Activated CD8-positive, alpha-beta memory T cell treated with anti-CD3 and anti-CD28 coated beads, Interleukin-2, amount 50 U/mL, for 1 hour (primary cell): ENCODE data around the gene UBIAD1.
"Not testable (repeated sequence)": the region's sequence is repeated elsewhere in the genome, so short reads cannot be mapped to it uniquely, and the experiment has no call there.

Experiments used
- DNase-seq: peaks from one replicate; pipeline ENCODE4 v3.0.0-alpha.2; 2020; ENCODE audit errors: extremely low read depth

UBIAD1 gene, protein sequence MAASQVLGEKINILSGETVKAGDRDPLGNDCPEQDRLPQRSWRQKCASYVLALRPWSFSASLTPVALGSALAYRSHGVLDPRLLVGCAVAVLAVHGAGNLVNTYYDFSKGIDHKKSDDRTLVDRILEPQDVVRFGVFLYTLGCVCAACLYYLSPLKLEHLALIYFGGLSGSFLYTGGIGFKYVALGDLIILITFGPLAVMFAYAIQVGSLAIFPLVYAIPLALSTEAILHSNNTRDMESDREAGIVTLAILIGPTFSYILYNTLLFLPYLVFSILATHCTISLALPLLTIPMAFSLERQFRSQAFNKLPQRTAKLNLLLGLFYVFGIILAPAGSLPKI

DNA sequence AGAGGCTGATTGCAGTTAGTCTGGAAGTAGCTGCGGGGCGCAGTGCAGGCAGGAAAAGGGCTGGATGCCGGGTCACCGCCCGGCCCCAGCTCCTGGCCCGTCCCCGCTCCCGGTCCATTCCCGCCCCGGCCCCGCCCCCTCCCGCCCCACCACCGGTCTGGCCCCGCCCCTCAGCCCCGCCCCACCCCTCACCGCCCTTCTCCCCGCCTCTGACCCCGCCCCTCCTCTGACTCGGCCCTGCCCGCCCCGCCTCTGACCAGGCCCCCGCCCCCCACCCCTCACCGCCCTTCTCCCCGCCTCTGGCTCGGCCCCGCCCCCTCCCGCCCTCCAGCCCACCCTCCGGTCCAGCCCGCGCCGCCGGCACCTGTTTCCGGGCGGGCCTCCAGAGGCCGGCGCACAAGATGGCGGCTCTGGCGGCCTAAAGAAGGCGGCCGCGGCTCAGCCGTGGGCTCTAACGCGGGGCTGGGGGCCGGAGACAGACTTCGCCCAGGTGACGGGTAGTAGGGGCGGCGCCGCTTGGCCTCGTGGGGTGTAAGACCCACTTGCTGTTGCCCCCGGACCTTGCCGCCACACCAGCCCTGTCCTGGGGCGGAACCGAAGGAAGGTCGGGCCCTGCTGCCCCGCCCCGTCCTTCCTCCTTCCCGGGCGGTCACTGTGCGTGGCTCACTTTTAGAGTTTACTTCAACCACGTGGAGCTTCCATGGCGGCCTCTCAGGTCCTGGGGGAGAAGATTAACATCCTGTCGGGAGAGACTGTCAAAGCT lies at the start of gene UBIAD1:
Gene UBIAD1, plus strand, starts transcription at position 367 of the 763 bp plus-strand sequence. Its CDS starts 334 bp downstream, at position 701.
- peak; percentile 77 for DNase-seq

DNA sequence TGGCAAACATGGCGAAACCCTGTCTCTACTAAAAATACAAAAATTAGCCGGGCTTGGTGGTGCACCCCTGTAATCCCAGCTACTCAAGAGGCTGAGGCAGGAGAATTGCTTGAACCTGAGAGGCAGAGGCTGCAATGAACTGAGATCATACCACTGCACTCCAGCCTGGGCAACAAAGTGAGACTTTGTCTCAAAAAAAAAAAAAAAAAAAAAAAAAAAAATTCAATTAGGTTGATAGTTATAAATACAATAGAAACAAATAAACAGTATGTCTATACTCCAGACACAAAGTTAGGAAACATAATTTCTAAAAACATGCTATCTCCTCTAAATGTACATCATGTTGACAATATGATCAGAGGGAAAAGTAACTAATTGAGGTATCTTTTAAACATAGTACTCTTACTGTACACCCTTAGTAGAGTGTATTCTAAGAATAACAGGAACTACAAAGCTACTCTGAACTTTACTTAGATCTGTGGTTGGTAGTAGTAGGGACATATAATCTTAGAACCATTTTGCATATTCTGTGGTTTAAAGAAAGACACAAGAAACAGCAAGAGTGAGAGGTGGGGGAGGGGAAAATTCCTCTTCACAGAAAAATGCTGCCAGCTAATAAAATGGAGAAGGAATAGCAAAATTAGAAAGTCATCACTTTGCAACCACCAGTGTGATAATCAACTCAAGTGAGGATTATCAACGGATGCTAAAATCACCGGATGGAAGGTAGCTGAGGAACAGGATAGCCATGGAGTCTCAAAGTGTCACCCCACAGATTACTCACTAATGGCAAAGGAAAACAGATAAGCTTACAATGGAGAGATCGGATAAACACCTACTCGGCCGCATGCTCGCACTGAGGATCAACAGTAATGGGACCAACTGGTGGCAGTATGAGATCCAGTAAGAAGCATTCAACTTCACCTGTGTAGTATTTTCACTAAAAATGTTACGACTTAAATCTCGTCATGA lies 45.6 kb upstream of the UBIAD1 start:
- DNase-seq = no peak

DNA sequence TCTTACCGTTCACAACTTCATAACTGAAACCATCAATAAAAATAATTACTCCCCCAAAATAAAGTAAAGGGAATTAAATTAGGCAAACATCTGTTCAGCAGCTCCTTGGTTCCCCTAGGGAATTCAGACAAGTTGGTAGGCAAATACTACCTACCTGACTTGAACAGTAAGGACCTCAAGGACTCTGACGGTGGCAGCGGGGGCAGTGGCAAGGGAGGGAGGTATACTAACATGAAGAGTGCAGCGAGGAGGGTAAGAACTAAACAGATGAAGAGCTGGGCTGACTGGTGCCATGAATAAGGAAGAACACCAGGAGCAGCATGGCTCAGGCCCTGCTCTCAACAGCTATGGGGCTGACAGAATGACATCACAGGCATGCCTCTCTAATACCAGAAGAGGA lies 43.8 kb upstream of the UBIAD1 start:
- DNase-seq = no peak

DNA sequence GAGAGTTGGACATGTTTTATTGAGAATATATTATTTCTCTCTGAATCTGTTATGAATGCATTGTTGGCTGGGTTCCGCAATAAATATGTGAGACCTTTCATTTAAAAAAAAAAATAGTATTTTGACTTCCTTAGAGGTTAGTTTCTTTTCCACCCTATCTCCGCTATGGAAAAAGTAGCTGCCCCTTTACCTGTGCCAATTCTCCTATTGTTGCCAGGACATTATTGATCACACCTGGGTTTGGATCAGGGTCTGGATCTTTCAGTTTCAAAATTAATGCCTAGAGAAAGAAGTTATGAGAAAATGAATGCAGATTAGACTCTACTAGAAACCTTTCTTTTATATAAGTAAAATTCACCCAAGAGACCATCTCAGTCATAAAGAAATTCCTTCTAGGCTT lies 39.8 kb upstream of the UBIAD1 start:
- DNase-seq = no peak

DNA sequence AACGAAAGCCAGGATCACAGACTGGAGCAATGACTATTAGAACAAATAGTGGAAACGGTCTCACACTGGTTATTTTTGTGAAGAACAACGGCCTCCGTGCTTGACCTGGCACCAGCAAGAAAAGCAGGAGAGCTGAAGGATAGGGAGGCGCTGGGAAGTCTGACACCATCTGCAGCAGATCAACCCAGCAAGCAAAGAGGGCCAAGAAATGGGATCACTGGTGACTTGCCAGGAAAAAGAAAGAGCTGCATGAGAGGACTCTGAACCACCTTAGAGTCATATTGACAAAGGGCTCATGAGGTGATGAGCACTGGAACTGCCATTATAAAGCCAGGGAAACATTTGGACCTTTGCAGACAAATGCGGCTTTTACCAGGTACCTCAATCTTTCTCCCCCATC lies 35.6 kb upstream of the UBIAD1 start:
- DNase-seq = no peak

DNA sequence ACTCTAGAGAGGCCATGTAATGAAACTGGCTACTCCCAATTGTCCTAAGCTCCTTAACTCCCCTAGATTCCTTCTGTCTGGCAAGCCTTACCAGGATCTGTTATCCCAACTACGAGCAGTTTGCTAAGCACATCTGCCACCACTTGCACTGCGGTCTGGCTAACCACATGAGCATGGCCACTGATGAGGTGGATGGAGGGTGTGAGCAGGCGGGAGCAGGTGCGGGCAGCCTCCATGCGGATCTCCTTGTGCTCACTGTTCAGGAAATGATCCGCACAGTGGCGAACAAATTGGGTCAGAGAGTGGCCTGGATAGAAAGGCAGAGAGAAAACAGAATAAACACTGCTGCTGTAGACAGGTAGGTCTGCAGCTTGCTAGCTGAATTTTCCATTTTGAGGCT lies 34.7 kb upstream of the UBIAD1 start:
- no peak for DNase-seq

DNA sequence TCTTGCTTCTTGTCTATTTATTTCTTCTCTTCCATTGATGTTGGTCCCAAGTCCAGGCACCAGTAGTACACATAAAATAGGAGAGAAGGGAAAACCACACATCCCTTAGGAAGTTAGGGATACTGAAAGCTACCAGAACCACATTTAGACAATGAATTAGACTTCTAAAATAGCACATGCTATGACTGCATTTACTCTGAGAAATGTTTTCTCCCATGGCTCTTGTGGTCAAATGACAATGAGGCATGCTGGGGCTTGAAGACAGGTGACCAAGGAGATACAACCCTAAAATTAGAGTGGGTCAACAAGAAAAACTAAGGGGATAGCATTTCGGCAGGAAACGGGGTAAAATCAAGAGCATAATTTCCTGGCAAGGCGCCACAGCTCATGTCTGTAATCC lies 27.8 kb upstream of the UBIAD1 start:
- DNase-seq = no peak

DNA sequence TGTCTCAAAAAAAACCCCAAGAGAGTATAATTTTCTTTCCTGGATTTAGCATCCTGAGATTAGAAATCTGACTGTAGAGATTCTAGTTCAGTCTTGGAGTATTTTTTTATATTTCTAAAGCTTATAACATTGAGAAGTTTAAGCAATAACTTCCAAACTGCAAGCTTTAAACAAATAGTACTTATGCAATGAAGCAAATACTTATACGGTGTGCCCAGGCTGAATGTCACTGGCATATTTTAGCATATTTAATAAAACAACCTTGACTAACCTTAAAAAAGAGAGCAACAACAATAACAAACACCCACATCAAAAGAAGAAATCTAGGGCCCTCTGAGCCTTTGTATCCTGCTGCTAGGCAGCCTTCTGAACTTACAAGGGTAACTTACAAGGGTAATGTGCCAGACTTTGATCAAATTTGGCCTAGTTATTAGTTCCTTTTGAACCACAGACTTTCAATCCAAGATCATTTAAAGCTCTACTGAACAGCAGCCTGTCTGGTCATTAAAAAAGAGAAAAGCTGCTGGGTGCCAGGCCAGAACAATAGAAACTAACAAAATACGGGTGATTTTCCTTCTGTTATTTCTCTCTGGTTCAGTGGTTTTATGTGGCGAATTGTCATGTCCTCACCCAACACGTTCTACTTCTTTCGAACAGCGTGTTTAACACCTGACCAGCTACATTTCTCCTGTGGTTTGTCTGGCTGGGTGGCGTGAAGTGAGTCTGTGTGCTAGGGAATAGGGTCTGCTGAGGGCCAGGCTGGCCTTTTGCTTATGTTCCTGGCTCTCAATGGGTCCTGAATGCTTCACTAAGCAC lies 26.9 kb upstream of the UBIAD1 start:
- DNase-seq = no peak

DNA sequence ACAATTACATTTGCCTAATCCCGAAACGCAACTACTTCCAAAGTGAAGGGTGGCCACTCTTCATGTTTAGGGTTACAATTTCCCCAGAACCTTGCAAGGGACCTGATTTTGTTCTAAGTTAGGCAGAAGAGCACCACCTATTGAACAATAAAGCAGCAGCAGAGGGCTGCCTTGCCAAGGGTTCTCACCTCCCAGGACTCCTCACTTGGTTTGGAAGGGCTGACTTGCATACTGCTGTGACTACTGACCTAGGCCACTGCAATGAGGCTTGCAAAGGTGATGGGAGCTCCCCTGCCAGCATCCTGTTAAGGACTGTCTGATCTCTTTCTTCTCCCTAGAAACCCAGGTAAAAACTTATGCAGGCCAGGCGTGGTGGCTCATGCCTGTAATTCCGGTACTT lies 24.8 kb upstream of the UBIAD1 start:
- DNase-seq = no peak

DNA sequence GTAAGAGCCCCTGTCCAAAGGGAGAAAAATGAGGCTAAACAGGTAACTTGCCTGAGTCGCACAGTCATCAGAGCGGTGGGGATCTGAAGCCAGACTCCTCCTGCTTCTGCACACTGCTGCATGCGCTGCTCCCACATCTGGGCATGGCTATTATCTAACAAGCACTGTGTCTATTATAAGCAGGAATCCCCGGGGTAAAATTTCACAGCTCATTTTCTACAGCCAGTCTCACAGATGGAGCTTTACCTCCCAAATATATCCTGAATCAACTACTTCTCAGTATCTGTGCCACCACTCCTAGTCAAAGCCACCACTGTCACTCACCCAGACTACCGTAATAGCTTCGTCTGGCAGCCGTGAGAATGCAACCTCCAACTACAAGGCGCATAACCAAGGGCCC lies 20.5 kb upstream of the UBIAD1 start:
- DNase-seq = no peak

DNA sequence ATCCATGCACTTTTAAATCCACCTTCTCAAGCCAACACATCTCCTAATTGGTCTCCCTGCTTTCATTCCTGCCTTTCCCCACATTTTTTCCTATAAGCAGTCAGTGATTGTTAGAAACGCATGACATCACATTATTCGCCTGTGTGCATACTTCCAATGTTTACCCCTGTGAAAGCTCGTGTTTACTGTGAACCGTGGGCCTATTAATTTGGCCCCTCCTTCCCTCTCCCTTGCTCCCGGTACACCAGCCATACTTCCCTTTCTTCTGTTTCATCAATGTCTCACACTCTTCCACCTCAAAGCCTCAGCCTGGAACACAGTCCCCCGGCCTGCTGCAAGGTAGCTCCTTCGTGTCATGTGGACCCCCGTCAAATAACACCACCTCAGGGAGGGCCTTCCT lies 19.8 kb upstream of the UBIAD1 start:
- DNase-seq = no peak

DNA sequence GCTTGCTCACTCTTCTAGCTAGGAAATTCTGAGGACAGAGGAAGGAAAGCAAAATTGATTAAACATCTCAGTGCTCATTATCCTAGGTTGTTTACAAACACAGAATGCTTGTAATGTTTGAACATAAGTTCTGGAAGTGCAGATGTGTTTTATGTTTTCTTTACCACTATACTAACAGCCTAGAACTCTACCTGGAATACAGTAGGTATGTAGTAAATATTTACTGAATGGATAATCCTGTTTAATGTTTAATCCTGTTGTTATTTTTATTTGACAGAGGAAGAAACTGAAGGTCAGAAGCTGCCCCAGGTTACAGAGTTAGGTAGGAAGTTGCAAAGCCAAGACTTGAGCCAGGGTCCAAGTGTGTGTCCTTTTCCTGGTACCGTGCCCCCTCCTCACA lies 16.7 kb upstream of the UBIAD1 start:
- DNase-seq = no peak

DNA sequence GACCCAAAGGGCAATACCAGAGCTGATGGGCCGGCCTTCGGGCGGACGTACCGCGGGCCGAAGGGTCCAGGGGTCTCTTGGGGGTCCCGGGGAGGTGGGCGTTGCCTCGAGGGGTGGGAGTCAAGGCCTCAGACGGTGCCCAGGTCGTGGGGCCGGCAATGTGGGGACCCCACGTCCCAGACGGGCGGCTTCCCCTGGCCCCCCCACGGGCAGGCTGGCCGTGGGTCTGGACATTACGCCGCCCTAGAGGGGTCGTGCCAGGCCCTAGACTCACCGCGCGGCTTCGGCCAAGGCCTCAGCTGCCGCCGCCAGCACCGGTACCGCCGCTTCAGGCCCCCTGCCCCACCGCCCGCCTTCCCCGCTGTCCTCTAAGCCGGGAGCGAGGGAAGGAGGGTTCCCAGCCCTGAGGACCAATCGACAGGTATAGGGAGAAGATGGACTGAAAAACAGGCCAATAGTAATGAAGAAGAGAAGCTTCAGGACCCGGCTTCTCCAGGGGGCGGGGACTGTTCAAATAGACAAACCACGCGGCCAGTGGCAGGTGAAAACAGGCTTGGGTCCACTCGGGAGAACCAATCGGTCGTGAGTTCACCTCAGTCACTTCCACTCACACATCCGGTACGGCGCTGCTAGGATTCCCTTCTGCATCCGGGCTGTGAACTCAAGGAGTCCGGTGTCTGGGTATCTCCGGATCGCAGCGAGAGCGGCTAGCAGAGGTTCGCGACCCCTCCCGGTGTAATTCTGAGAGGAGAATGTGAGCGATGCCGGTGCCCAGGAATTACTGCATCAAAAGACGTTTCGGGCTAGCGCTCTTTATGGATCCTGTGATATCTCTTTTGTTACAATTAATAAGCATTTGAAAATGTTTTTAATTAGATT lies 10.6 kb upstream of the UBIAD1 start, which contains the start of gene MTOR:
Gene MTOR, minus strand, starts transcription at position 381 of the 879 bp plus-strand sequence. CDS start 3,142 bp downstream, outside the sequence.
- DNase-seq = peak; percentile 96

DNA sequence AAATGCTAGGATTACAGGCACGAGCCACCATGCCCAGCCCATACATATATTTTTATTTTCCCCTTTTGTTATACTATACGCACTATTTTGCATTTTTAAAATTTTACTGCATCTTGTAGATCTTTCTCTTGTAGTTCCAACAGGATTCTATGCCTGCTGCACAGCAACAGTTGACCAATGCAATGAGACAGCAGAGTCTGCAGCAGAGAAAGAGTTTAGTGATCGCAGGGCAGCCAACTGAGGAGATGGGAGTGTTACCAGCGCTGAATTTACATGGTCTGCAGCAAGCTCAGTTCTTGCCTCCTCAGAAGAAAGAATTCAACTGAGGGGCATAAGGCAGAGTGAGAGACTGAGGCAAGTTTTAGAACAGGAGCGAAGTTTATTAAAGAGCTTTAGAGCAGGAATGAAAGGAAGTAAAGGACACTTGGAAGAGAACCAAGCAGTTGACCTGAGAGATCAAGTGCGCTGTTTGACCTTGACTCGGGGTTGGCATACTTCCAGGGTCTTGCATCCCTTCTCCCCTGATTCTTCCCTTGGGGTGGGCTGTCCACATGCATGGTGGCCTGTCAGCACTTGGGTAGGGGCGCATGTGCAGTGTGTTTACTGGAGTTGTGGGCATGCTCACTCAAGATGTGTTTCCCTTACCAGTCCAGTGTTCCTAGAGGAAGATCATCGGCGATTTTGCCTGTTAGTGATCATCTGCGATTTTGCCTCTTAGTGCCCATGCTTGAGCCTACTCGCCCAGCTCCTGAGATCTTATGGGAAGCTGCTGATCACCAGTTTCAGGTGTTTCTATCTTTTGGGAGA lies 6.5 kb upstream of the UBIAD1 start:
- DNase-seq = no peak

DNA sequence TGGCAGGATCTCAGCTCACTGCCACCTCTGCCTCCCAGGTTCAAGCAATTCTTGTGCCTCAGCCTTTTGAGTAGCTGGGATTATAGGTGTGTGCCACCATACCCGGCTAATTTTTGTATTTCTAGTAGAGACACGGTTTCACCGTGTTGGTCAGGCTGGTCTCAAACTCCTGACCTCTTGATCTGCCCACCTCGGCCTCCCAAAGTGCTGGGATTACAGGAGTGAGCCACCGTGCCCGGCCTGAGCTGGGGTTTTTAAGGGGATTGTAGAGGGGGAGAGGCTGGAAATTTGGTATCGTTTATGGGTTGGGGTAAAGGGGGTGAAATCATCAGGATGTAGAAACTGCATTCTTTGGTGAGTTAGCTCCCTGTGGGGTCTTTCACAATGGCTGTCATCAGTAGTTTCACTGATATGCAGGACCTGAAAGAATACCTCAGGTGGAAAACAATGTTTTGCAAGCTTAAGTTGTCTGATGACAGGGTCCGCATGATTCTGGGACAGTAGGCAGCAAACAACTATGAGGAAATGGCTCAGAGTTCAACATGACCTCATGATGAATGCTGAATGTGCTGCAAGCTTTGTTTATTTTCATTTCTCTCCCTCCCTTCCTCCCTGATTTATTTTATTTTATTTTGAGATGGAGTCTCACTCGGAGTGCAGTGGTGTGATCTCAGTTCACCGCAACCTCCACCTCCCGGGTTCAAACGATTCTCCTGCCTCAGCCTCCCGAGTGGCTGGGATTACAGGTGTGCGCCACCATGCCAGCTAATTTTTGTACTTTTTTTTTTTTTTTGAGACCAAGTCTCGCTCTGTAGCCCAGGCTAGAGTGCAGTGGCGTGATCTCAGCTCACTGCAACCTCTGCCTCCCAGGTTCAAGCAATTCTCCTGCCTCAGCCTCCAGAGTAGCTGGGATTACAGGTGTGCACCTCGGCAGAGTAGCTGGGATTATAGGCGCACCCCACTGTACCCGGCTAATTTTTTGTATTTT lies 5.4 kb upstream of the UBIAD1 start:
- not testable (repeated sequence) for DNase-seq

DNA sequence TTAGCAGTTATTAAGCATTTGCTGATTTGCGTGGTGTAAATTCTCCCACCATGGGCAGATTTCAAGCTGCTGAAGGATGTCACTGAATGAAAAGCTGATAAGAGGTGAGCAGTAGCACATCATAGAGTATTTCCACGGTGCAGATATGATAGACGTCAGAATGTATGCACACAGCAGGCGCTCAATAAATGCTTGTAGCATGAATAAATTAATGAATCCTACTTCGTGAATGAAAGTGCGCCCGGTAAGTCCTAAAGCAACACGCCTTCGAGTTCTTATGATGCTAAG lies 510 bp upstream of the UBIAD1 start:
- DNase-seq = no peak

DNA sequence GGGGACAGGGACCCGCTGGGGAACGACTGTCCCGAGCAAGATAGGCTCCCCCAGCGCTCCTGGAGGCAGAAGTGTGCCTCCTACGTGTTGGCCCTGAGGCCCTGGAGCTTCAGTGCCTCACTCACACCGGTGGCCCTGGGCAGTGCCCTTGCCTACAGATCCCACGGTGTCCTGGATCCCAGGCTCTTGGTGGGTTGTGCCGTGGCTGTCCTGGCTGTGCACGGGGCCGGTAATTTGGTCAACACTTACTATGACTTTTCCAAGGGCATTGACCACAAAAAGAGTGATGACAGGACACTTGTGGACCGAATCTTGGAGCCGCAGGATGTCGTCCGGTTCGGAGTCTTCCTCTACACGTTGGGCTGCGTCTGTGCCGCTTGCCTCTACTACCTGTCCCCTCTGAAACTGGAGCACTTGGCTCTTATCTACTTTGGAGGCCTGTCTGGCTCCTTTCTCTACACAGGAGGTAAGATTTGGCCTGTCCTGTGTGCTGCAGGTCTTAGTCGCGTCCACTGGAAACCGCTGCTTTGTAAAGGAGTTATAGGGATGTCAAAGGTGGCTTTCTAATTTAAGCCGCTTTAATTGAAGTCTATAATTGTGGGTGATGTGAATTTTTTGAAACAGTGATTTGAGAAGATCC lies 717 bp downstream of the UBIAD1 start:
- no peak for DNase-seq

DNA sequence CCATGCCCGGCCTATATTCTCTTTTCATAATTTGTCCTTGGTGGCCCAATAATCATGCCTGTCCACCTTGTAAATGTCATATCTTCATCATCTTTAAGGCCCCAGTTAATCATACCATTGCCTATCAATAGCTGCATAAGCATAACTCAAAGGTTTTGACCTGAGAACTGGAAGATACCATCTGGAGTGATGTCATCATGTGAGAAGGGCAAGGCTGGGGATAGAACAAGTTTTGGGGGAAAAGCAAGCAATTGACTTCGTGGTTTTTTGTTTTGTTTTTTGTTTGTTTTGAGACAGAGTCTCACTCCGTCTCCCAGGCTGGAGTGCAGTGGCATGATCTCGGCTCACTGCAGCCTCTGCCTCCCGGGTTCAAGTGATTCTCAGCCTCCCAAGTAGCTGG lies 6.2 kb downstream of the UBIAD1 start:
- DNase-seq = no peak
